HEK293 (cell line): ENCODE results near the gene AEN.

Source experiments
- CTCF ChIA-PET: fragments of 350-600 bp; formaldehyde crosslinking; extraction: SDS; loops from one replicate; lab custom pipeline; 2021; ENCODE audit warnings: antibody characterized with exemption; lab: Yijun Ruan, JAX
- POLR2A ChIA-PET: fragments of 300-600 bp; formaldehyde crosslinking; extraction: SDS; loops from one replicate; lab custom pipeline; 2020; ENCODE audit warnings: antibody characterized with exemption, inconsistent platforms; lab: Yijun Ruan, JAX
- H3K27ac ChIP-seq: fragments of 200-500 bp; sonication (Bioruptor generic); 2 replicates; pipeline ENCODE4 v1.5.1; 2014; ENCODE audit warnings: low read depth, low read length, control low read depth, inconsistent platforms; ENCODE audit errors: extremely low read depth
- H3K36me3 ChIP-seq, 2 experiments: fragments of 200-500 bp in 1 of 2; sonication (Bioruptor generic) in 1 of 2; 1 replicate in 1 of 2; 2 replicates in 1 of 2; pipeline ENCODE4 v1.5.1; 2014 to 2017; ENCODE audit warnings: inconsistent platforms in 2 of 2, low read length in 2 of 2; ENCODE audit not compliant: control insufficient read depth in 2 of 2, insufficient read depth in 1 of 2
- H3K4me1 ChIP-seq: fragments of 200-500 bp; sonication (Bioruptor generic); 2 replicates; pipeline ENCODE4 v1.5.1; 2014; ENCODE audit warnings: mild to moderate bottlenecking, low read length, inconsistent platforms; ENCODE audit not compliant: control insufficient read depth, insufficient read depth
- H3K4me3 ChIP-seq: 2 replicates; pipeline ENCODE4 v1.5.1; 2011; ENCODE audit warnings: low read depth, mild to moderate bottlenecking, control low read depth, low read length, moderate library complexity
- H3K9me3 ChIP-seq: fragments of 200-500 bp; sonication (Bioruptor generic); 2 replicates; pipeline ENCODE4 v1.5.1; 2014; ENCODE audit warnings: low read depth, low read length, inconsistent platforms; ENCODE audit not compliant: control insufficient read depth, insufficient read depth
- ELK4 ChIP-seq: IDR thresholded peaks from 2 replicates; pipeline ENCODE4 v1.6.1; 2011; ENCODE audit warnings: mild to moderate bottlenecking, low read depth, low read length, borderline replicate concordance
- FEZF1 ChIP-seq: fragments of 450-650 bp; formaldehyde crosslinking; IDR thresholded peaks from 2 replicates; pipeline ENCODE4 v1.5.1; 2016; ENCODE audit warnings: missing biosample characterization, missing genetic modification characterization
- GLI2 ChIP-seq: fragments of 450-650 bp; formaldehyde crosslinking; IDR thresholded peaks from 2 replicates; pipeline ENCODE4; 2017; ENCODE audit warnings: missing biosample characterization, missing genetic modification characterization, low read depth, borderline replicate concordance
- GLI4 ChIP-seq: fragments of 450-650 bp; formaldehyde crosslinking; IDR thresholded peaks from 2 replicates; pipeline ENCODE4 v1.5.1; 2016; ENCODE audit warnings: missing biosample characterization, missing genetic modification characterization
- GLIS1 ChIP-seq: fragments of 450-650 bp; formaldehyde crosslinking; IDR thresholded peaks from 2 replicates; pipeline ENCODE4 v1.5.1; 2016; ENCODE audit warnings: missing biosample characterization, missing genetic modification characterization
- GLIS2 ChIP-seq: fragments of 450-650 bp; formaldehyde crosslinking; IDR thresholded peaks from 2 replicates; pipeline ENCODE4 v1.5.1; 2016; ENCODE audit warnings: missing biosample characterization, missing genetic modification characterization
- KLF17 ChIP-seq: fragments of 450-650 bp; formaldehyde crosslinking; IDR thresholded peaks from 2 replicates; pipeline ENCODE4 v1.5.1; 2016; ENCODE audit warnings: missing biosample characterization, missing genetic modification characterization
- PATZ1 ChIP-seq: fragments of 450-650 bp; formaldehyde crosslinking; IDR thresholded peaks from 2 replicates; pipeline ENCODE4 v1.5.1; 2016; ENCODE audit warnings: missing biosample characterization, missing genetic modification characterization
- PRDM6 ChIP-seq: fragments of 450-650 bp; formaldehyde crosslinking; IDR thresholded peaks from 2 replicates; pipeline ENCODE4 v1.5.1; 2017; ENCODE audit warnings: missing biosample characterization, missing genetic modification characterization
- SP3 ChIP-seq: fragments of 450-650 bp; formaldehyde crosslinking; IDR thresholded peaks from 2 replicates; pipeline ENCODE4 v1.5.1; 2016; ENCODE audit warnings: missing biosample characterization, missing genetic modification characterization
- ZBTB21 ChIP-seq: fragments of 450-650 bp; formaldehyde crosslinking; IDR thresholded peaks from 2 replicates; pipeline ENCODE4 v1.5.1; 2017; ENCODE audit warnings: missing biosample characterization, missing genetic modification characterization
- ZBTB44 ChIP-seq: fragments of 450-650 bp; IDR thresholded peaks from 2 replicates; pipeline ENCODE4 v1.5.1; 2018; ENCODE audit warnings: missing biosample characterization, mild to moderate bottlenecking, missing genetic modification characterization
- ZBTB8A ChIP-seq: fragments of 450-650 bp; formaldehyde crosslinking; IDR thresholded peaks from 2 replicates; pipeline ENCODE4 v1.5.1; 2016; ENCODE audit warnings: missing biosample characterization, missing genetic modification characterization
- ZIC2 ChIP-seq: fragments of 450-650 bp; formaldehyde crosslinking; IDR thresholded peaks from 2 replicates; pipeline ENCODE4 v1.5.1; 2016; ENCODE audit warnings: missing biosample characterization, missing genetic modification characterization
- ZNF175 ChIP-seq: fragments of 450-650 bp; formaldehyde crosslinking; IDR thresholded peaks from 2 replicates; pipeline ENCODE4 v1.5.1; 2016; ENCODE audit warnings: missing biosample characterization, missing genetic modification characterization
- ZNF239 ChIP-seq: fragments of 450-650 bp; formaldehyde crosslinking; IDR thresholded peaks from 2 replicates; pipeline ENCODE4 v1.5.1; 2016; ENCODE audit warnings: missing biosample characterization, missing genetic modification characterization
- ZNF266 ChIP-seq: fragments of 450-650 bp; formaldehyde crosslinking; IDR thresholded peaks from 2 replicates; pipeline ENCODE4 v1.5.1; 2016; ENCODE audit warnings: missing biosample characterization, missing genetic modification characterization, low read depth
- ZNF274 ChIP-seq, 2 experiments: fragments of 200-500 bp in 1 of 2; fragments of 450-650 bp in 1 of 2; sonication (Bioruptor generic) in 1 of 2; formaldehyde crosslinking in 1 of 2; IDR thresholded peaks; 2 replicates each; pipeline versions ENCODE4 v1.5.1 to v1.6.1; 2014 to 2016; ENCODE audit warnings: borderline replicate concordance in 1 of 2, inconsistent platforms in 1 of 2, low read length in 1 of 2, missing biosample characterization in 1 of 2, missing genetic modification characterization in 1 of 2
- ZNF37A ChIP-seq: fragments of 450-650 bp; IDR thresholded peaks from 2 replicates; pipeline ENCODE4 v1.5.1; 2018; ENCODE audit warnings: missing biosample characterization, missing genetic modification characterization
- ZNF394 ChIP-seq: fragments of 450-650 bp; formaldehyde crosslinking; IDR thresholded peaks from 2 replicates; pipeline ENCODE4 v1.5.1; 2016; ENCODE audit warnings: missing biosample characterization, missing genetic modification characterization, mild to moderate bottlenecking, moderate library complexity, borderline replicate concordance
- ZNF488 ChIP-seq: fragments of 450-650 bp; formaldehyde crosslinking; IDR thresholded peaks from 2 replicates; pipeline ENCODE4 v1.5.1; 2016; ENCODE audit warnings: missing biosample characterization, missing genetic modification characterization
- ZNF610 ChIP-seq: fragments of 450-650 bp; formaldehyde crosslinking; IDR thresholded peaks from 2 replicates; pipeline ENCODE4 v1.5.1; 2016; ENCODE audit warnings: missing biosample characterization, missing genetic modification characterization, borderline replicate concordance
- ZNF621 ChIP-seq: fragments of 450-650 bp; formaldehyde crosslinking; IDR thresholded peaks from 2 replicates; pipeline ENCODE4 v1.5.1; 2017; ENCODE audit warnings: missing biosample characterization, missing genetic modification characterization
- ZNF670 ChIP-seq: fragments of 450-650 bp; formaldehyde crosslinking; IDR thresholded peaks from 2 replicates; pipeline ENCODE4 v1.5.1; 2016; ENCODE audit warnings: missing biosample characterization, missing genetic modification characterization, low read depth
- ZSCAN4 ChIP-seq: fragments of 450-650 bp; formaldehyde crosslinking; IDR thresholded peaks from 2 replicates; pipeline ENCODE4 v1.5.1; 2017; ENCODE audit warnings: missing biosample characterization, missing genetic modification characterization

Gene AEN

GRCh38 chr15:88612186-88612796, 8.8 kb upstream of the AEN start (continued):
- TF ChIP-seq PRDM6 (tag by site-specific recombination) (no peak), FEZF1 (no peak), PATZ1 (no peak), ZNF175 (tag by site-specific recombination) (no peak), ZSCAN4 (no peak), GLI4 (tag by site-specific recombination) (no peak), ZNF621 (no peak), ELK4 (no peak), ZNF488 (tag by site-specific recombination) (no peak), KLF17 (tag by site-specific recombination) (no peak), SP3 (tag by site-specific recombination) (no peak), ZBTB8A (tag by site-specific recombination) (peak; percentile 53), GLI2 (tag by site-specific recombination) (peak; percentile 21; the same call in 1 of the 2 replicates), GLIS2 (tag by site-specific recombination) (no peak), ZNF394 (tag by site-specific recombination) (peak; percentile 86; the same call in 1 of the 2 replicates)
- TF ChIP-seq, all 188 proteins: peak for 20

GRCh38 chr15:88613074-88613944, 7.8 kb upstream of the AEN start:
- H3K36me3 ChIP-seq = no peaks in the 10 kb centered on the region
- no peak overlapping the region for H3K4me3 ChIP-seq
- ChIA-PET CTCF (interaction anchor here (0.6 to 5.1 kb wide), 4 partner anchors 78 to 426 kb away, joined by 3 to 22 read pairs (median 8); partner anchors contain the start of genes MRPL46 and MRPS11), POLR2A (interaction anchor here (1.3 kb wide), 1 partner anchor 146 kb away, joined by 4 read pairs; the partner anchor contains the start of genes MRPL46 and MRPS11)
- H3K9me3 ChIP-seq = no peaks in the 10 kb centered on the region
- peaks cover under 1% of the 10 kb centered on the region; the same call in 1 of the 2 replicates for H3K4me1 ChIP-seq
- H3K27ac ChIP-seq = no peak overlapping the region
- TF ChIP-seq ZNF239 (tag by site-specific recombination) = no peak
- no peak for TF ChIP-seq ZNF670
- TF ChIP-seq ZNF266 (tag by site-specific recombination) = no peak
- TF ChIP-seq ZBTB21 (tag by site-specific recombination) = no peak
- TF ChIP-seq ZNF37A (tag by site-specific recombination) = no peak
- no peak for TF ChIP-seq ZBTB44 (tag by site-specific recombination)
- peak; percentile 19; the same call in 1 of the 2 replicates for TF ChIP-seq ZIC2
- TF ChIP-seq ZNF274 (IDR thresholded peaks at IDR 0.05; ENCODE audit: low read length) = no peak
- no peak for TF ChIP-seq ZNF274 (tag by site-specific recombination; IDR thresholded peaks at IDR 0.05; ENCODE audit: borderline replicate concordance)
- TF ChIP-seq GLIS1 = no peak
- TF ChIP-seq ZNF610 (tag by site-specific recombination) = no peak
